Fibroblast of skin of left quadriceps (primary cell): ENCODE measurements around the gene ESCO1.

Source experiments
- DNase-seq, 2 experiments: peaks; one replicate each; pipeline ENCODE4 v3.0.0-alpha.2; 2013; ENCODE audit warnings: low read depth in 2 of 2

The ESCO1 gene

GRCh38 chr18:21489119-21489750 is 111.3 kb downstream of the ESCO1 start:
- DNase-seq: peak; percentile 10 to 14

- DNase-seq: no peak
Measured at GRCh38 chr18:21486905-21487437, 113.5 kb downstream of the ESCO1 start.

- DNase-seq: peak in 1 of 2 experiments; percentile 4
Measured at GRCh38 chr18:21484851-21485636, 115.5 kb downstream of the ESCO1 start.

GRCh38 chr18:21483051-21483450 is 117.5 kb downstream of the ESCO1 start:
- no peak for DNase-seq

GRCh38 chr18:21481739-21482138 is 118.8 kb downstream of the ESCO1 start:
- DNase-seq: no peak

GRCh38 chr18:21479721-21480120 is 120.8 kb downstream of the ESCO1 start:
- DNase-seq: no peak
